NCI-H526 treated with DMSO at 0.1 percent for 48 hours (cell line): ENCODE results near the gene TUBA1C.
"Not testable (repeated sequence)": the region's sequence is repeated elsewhere in the genome, so short reads cannot be mapped to it uniquely, and the experiment has no call there.

Experiments used
- DNase-seq: peaks from one replicate; lab custom pipeline; 2025; lab: John Stamatoyannopoulos, UW

Gene TUBA1C

GRCh38 chr12:49255857-49256637 lies 8.8 kb upstream of the TUBA1C start:
- no peak for DNase-seq

GRCh38 chr12:49257508-49258184 lies 7.2 kb upstream of the TUBA1C start:
- not testable (repeated sequence) for DNase-seq

- no peak for DNase-seq
Observed at GRCh38 chr12:49259452-49259851, 5.4 kb upstream of the TUBA1C start.

- DNase-seq, result no peak
Observed at GRCh38 chr12:49260166-49260565, 4.7 kb upstream of the TUBA1C start.

GRCh38 chr12:49260571-49261363 lies 4.1 kb upstream of the TUBA1C start:
- no peak for DNase-seq

GRCh38 chr12:49261721-49262120 lies 3.2 kb upstream of the TUBA1C start:
- no peak for DNase-seq

- no peak for DNase-seq
Observed at GRCh38 chr12:49263400-49263763, 1.5 kb upstream of the TUBA1C start.

- no peak for DNase-seq
Observed at GRCh38 chr12:49264466-49264872, 413 bp upstream of the TUBA1C start.

GRCh38 chr12:49269191-49269590 lies 4.3 kb downstream of the TUBA1C start:
- DNase-seq, result not testable (repeated sequence)

- no peak for DNase-seq
Observed at GRCh38 chr12:49272790-49273725, 8.2 kb downstream of the TUBA1C start.

- DNase-seq, result no peak
Observed at GRCh38 chr12:49273726-49274395, 9.0 kb downstream of the TUBA1C start.

- no peak for DNase-seq
Observed at GRCh38 chr12:49274396-49275069, 9.7 kb downstream of the TUBA1C start.

- DNase-seq, result no peak
Observed at GRCh38 chr12:49276304-49277290, 11.7 kb downstream of the TUBA1C start.

GRCh38 chr12:49277466-49277865 lies 12.6 kb downstream of the TUBA1C start:
- DNase-seq, result no peak

GRCh38 chr12:49279706-49280159 lies 14.9 kb downstream of the TUBA1C start:
- no peak for DNase-seq

- not testable (repeated sequence) for DNase-seq
Observed at GRCh38 chr12:49280545-49280944, 15.7 kb downstream of the TUBA1C start.

- no peak for DNase-seq
Observed at GRCh38 chr12:49282302-49282701, 17.4 kb downstream of the TUBA1C start.

GRCh38 chr12:49282740-49283375 lies 18.0 kb downstream of the TUBA1C start:
- not testable (repeated sequence) for DNase-seq
